Activated CD8-positive, alpha-beta memory T cell treated with anti-CD3 and anti-CD28 coated beads for 4 hours (primary cell): ENCODE results near the gene BAZ1B.
"Not testable (repeated sequence)": the region's sequence is repeated elsewhere in the genome, so short reads cannot be mapped to it uniquely, and the experiment has no call there.

Experiments used
- DNase-seq, 2 donors: peaks; one replicate each; pipeline ENCODE4 v3.0.0-alpha.2; 2020; ENCODE audit warnings: low read depth in 2 of 2

The BAZ1B gene

DNA sequence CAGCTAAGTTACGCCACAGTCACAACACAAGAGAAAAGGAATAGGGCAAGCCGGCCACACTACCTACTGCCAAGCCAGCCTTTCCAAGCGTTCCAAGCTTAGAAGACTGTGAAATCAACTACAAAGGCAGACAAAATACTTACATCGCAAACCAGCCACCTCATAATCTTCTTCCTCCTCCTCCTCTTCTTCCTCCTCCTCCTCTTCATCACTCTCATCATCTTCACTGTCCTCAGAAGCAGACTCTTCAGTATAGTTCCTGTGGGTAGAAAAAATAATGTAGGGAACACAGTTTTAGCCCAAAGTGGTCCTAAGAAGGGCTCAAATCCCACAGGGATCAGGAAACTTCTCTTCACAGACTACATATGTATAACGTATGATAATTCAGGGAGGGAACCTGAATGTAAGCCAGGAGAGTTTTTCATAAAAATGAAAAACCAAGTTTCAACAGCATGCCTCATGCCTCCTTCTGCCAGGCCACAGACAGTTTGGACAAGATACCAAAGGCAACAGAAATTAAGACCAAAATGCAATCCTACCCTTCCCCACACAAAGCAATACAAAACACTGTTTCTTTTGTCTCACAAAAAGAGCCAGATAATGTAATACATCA is 74.9 kb downstream of the BAZ1B start:
- DNase-seq, result no peak

DNA sequence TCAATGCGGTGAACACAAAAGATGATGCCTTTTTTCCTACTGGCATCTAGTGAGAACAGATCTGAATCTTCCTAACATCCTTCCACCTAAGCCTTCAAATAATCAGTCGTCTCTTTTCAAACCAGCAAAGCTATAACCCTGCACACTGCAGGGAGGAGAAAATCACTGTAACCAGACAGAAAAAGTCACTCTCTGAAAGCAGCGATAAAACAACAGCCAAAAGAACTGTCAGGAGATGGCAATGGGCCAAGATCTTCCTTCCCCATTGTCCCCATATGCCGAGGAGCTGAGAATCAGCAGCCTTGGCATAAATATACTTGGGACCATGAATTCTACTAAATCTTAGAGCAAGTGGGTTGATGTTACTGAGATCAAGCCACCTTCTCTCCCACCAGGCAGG is 75.4 kb downstream of the BAZ1B start:
- no peak for DNase-seq

- no peak for DNase-seq
These were observed 78.4 kb downstream of the BAZ1B start for GRCh38 chr7:73443548-73444255.

DNA sequence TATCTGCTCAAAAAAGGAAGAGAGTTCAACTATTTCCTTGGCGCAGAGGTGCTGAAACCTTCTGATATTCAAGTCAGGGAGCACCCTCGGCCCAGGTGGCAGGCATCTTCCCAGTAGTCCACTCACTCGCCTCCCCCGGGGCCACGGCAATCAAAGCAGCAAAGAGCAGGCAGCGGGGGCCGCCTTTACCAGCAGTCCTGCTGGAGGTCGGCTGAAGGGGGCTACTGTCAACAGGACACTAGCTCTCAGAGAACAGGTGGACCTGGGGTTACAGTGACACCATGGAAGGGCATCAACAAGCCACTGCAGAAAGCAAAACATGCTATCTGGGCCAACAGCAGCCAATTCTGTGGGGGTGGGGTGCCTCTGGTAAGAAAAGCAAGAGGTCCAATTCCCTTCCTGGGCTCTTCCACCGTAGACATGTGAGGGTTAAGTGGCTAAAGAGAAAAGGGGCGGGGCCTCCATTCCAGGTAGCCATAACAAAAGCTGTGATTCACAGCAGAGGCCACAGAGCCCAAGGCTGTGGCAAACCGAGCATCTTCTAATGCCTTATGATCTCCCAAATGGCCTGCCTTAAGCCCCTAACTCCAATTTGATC is 79.1 kb downstream of the BAZ1B start:
- no peak for DNase-seq

GRCh38 chr7:73442222-73442902 is 79.7 kb downstream of the BAZ1B start:
- no peak for DNase-seq

- DNase-seq, result no peak
These were observed 82.7 kb downstream of the BAZ1B start for GRCh38 chr7:73439410-73439704.

DNA sequence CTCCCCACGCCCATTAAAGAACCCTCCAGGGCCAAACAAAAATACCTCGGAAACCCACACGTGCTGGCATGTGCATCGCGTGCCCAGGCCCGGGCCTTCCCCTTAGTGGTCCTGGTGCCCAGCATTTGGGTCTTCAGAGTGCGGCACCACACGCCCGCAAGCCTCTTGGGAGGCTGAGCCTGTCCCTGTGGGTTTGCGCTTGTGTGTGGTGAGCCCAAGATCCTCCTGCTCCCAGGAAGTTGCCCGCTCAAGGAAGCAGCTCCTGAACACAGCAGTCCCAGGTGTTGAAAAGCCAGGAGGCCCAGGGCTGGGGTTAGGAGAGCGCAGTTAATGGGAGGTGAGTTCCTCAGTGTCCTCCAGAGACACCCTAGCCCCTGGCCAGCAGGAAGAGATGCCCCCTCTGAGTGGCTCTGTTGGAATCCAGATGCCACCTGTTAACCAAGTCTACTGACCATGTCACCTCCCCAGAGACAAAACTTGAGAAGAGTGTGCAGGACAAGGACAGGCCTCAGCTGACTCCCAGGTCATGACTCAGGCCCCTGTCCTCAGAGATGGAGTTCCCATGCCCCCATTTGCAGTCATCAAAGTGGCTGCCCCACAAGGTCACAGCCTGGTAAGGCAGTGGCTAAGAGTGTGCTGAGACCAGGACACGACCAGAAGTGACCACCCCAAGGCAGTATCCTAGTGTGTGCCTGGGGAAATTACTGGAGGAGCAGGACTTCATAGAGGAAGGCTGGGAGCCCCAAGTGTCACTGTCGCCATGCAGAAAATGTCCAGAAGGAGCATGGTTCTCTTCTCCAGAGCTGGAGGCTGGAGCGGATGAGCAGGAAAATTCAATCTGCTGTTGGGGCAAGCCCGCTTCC is 83.3 kb downstream of the BAZ1B start:
- no peak for DNase-seq

DNA sequence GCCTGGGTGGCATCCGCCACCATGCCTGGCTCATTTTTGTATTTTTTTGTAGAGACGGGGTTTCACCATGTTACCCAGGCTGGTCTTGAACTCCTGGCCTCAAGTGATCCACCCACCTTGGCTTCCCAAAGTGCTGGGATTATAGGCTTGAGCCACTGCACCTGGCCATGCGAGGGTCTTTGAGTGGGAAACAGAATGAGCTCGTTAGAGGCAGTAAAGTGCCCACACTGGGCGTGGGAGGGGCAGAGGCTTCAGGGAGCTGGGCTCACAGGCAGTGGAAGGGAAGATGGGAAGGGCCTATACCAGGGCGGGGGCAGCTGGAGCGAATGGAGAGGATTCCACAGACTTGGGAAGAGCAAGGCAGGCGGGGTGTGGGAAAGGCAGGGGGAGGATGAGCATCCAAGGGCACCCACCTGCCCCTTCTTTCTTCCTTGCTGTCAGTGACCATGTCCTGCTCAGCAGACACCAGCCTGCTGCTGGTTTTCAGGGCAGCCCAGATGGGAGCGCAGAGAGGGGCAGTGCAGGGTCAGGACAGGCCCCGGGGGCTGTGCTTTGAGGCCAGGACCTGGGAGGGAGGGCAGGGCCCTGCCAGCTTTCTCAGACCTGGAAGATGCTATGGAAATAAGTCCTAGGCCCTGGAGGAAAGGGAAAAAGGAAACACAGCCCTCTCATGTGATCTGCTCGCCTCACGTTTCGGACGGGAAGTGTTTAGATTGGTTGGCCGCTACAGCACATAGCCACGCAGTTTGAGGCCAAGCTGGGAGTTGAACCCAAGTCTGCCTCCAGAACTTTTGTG is 84.3 kb downstream of the BAZ1B start:
- DNase-seq, result no peak

GRCh38 chr7:73437091-73437490 is 85.0 kb downstream of the BAZ1B start:
- no peak for DNase-seq

- DNase-seq, result no peak
These were observed 85.8 kb downstream of the BAZ1B start for GRCh38 chr7:73436031-73436929.

- no peak for DNase-seq
These were observed 86.6 kb downstream of the BAZ1B start for GRCh38 chr7:73435471-73436009.

DNA sequence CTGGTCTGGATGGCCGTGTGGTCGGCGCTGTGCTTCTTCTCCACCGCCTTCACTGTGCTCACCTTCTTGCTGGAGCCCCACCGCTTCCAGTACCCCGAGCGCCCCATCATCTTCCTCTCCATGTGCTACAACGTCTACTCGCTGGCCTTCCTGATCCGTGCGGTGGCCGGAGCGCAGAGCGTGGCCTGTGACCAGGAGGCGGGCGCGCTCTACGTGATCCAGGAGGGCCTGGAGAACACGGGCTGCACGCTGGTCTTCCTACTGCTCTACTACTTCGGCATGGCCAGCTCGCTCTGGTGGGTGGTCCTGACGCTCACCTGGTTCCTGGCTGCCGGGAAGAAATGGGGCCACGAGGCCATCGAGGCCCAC is 87.4 kb downstream of the BAZ1B start:
- no peak for DNase-seq

DNA sequence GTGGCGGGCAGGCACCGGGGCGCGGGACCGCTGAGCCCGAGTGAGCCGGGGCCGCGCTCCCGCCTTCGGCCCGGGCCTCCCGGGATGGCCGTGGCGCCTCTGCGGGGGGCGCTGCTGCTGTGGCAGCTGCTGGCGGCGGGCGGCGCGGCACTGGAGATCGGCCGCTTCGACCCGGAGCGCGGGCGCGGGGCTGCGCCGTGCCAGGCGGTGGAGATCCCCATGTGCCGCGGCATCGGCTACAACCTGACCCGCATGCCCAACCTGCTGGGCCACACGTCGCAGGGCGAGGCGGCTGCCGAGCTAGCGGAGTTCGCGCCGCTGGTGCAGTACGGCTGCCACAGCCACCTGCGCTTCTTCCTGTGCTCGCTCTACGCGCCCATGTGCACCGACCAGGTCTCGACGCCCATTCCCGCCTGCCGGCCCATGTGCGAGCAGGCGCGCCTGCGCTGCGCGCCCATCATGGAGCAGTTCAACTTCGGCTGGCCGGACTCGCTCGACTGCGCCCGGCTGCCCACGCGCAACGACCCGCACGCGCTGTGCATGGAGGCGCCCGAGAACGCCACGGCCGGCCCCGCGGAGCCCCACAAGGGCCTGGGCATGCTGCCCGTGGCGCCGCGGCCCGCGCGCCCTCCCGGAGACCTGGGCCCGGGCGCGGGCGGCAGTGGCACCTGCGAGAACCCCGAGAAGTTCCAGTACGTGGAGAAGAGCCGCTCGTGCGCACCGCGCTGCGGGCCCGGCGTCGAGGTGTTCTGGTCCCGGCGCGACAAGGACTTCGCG is 88.0 kb downstream of the BAZ1B start:
- DNase-seq, result no peak

- no peak for DNase-seq
These were observed 89.4 kb downstream of the BAZ1B start for GRCh38 chr7:73432676-73433075.

- no peak for DNase-seq
These were observed 90.9 kb downstream of the BAZ1B start for GRCh38 chr7:73431041-73431835.

DNA sequence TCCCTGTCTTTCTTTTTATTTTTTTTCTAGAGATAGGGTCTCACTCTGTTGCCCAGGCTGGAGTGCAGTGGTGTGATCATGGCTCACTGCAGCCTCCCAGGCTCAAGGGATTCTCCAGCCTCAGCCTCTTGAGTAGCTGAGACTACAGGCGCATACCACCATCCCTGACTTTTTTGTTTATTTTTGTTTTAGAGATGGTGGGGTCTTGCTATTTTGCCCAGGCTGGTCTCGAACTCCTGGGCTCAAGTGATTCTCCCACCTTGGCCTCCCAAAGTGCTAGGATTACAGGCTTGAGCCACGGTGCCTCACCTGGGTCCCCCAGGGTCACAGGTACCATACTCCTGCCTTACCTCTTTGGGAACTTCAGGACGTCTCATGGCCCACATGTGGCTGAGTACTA is 91.6 kb downstream of the BAZ1B start:
- not testable (repeated sequence) for DNase-seq

DNA sequence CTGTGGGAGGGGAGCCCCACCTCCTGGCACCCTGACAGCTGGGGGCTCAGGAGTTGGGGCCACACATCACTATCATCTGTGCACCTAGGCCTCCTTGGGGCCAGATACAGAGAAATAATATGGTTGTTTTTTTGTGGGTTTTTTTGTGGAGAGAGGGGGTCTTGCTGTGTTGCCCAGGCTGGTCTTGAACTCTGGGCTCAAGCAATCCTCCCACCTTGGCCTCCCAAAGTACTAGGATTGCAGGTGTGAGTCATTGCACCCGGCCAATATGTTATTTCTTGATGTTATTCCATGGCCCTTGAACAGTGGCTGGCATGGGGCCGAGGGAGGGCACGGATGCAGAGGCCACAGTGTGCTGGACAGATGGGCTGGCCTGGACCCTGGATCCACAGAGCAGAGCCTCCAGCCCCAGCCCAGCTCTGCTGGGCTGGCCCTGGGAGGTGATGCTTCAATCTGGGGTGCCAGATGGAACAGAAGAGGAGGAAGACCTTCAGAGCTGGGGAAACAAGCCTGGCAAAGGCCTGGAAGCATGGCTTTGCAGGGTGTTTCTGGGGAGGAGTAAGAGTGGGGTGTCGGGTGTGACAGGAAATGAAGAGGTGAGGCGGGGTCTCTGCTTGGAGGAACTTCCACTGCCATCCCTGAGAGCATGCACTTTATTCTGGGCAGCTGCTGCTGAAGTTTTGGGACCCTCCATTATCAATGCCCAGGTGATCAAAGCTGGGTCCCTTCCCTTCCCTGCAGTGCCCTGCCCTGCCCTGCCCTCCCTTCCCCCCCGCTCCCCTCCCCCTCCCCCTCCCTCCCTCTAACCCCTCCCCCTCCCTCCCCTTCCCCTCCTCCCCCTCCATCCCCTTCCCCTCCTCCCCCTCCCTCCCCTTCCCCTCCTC is 92.2 kb downstream of the BAZ1B start:
- DNase-seq, result no peak
